GM18861 (cell line): ENCODE measurements around the gene PALMD.

Experiments used
- ATAC-seq: cut with Tn5 transposase; IDR thresholded peaks from one replicate; pipeline ENCODE4 v1.9.1; 2021; ENCODE audit not compliant: unreplicated experiment

PALMD gene

GRCh38 chr1:99658031-99658290, 12.0 kb downstream of the PALMD start:
- no peak for ATAC-seq

GRCh38 chr1:99659755-99660210, 13.9 kb downstream of the PALMD start:
- ATAC-seq: no peak

- ATAC-seq: no peak
Observed at GRCh38 chr1:99660496-99660895, 14.6 kb downstream of the PALMD start.

GRCh38 chr1:99661780-99662179, 15.9 kb downstream of the PALMD start:
- no peak for ATAC-seq

GRCh38 chr1:99662539-99663080, 16.7 kb downstream of the PALMD start:
- ATAC-seq: no peak

GRCh38 chr1:99663501-99663900, 17.6 kb downstream of the PALMD start:
- ATAC-seq: no peak

- no peak for ATAC-seq
Observed at GRCh38 chr1:99665212-99665611, 19.3 kb downstream of the PALMD start.

- ATAC-seq: no peak
Observed at GRCh38 chr1:99669376-99669775, 23.5 kb downstream of the PALMD start.

- no peak for ATAC-seq
Observed at GRCh38 chr1:99669821-99670220, 23.9 kb downstream of the PALMD start.

GRCh38 chr1:99670583-99670982, 24.7 kb downstream of the PALMD start:
- no peak for ATAC-seq

- no peak for ATAC-seq
Observed at GRCh38 chr1:99672038-99672437, 26.1 kb downstream of the PALMD start.

GRCh38 chr1:99672530-99673213, 26.8 kb downstream of the PALMD start:
- no peak for ATAC-seq

- ATAC-seq: no peak
Observed at GRCh38 chr1:99673315-99673714, 27.4 kb downstream of the PALMD start.

- ATAC-seq: no peak
Observed at GRCh38 chr1:99674115-99675064, 28.5 kb downstream of the PALMD start.

GRCh38 chr1:99675292-99675691, 29.4 kb downstream of the PALMD start:
- no peak for ATAC-seq

GRCh38 chr1:99675994-99676393, 30.1 kb downstream of the PALMD start:
- no peak for ATAC-seq

- no peak for ATAC-seq
Observed at GRCh38 chr1:99676876-99677275, 31.0 kb downstream of the PALMD start.

GRCh38 chr1:99677416-99677815, 31.5 kb downstream of the PALMD start:
- no peak for ATAC-seq

GRCh38 chr1:99680270-99680669, 34.4 kb downstream of the PALMD start:
- ATAC-seq: no peak

- ATAC-seq: no peak
Observed at GRCh38 chr1:99681583-99681982, 35.7 kb downstream of the PALMD start.

GRCh38 chr1:99682291-99682751, 36.4 kb downstream of the PALMD start:
- no peak for ATAC-seq
